HG03108 (cell line): Measurements from ENCODE around the gene CCT6B.

ENCODE experiments used
- ATAC-seq: cut with Tn5 transposase; IDR thresholded peaks from one replicate; pipeline ENCODE4 v1.9.1; 2021; ENCODE audit warnings: moderate library complexity; ENCODE audit not compliant: unreplicated experiment

The CCT6B gene

DNA sequence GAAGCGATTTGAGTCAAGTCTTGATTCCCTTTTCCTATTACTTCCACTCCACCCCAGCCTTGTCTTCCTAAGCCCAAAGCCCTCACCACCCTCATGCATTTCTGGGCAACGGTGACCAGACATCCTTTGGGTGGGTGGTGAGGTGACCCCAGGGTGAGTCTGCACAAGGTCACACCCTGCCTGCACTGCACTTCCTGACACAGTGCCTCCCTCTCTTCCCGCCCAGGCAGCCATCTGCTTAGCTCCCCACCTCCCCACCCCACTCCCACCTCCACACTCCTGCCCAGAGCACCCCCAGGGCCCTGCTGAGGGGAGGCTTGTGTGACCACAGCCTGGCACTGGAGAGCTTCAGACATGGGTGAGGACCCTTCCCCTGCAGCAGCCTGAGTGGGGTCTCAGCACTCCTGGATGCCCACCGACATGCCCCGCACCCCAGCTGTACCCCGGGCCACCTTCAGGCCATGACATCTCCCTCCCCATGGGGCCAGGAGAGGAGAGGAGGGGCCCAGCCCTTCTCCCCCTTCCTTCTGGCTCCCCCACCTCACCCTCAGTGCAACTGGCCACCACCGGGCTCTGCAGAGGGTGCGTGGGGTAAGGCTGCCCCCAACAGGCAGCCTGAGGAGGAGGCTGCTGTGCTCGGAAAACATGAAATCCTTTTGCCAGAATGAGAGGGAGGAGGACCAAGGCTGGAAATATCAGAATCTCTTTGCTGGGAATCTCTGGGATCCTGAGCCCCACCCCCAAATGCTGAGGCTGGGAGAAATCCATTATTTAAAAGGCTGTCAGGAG, 68.6 kb downstream of the CCT6B start:
- ATAC-seq: no peak

- no peak for ATAC-seq
Observed at GRCh38 chr17:34886831-34887230, 74.4 kb downstream of the CCT6B start.

DNA sequence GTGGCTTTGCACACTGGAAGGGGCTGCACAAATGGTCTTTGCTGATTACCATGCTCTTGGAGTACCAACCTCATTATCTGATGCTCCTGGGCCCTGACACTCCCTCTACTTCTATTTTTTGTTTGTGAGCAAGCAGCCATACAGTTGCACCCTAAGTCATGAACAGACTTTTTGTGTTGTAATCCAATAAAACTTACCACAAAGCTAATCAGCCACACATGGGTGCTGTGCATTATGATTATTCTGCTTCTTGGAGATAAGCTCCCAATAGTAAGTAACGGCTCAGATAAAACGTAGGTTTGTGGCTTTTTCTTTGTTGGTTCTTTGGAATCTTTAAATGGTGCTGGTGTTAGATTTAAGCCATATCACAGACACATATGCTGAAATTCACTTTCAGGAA, 76.2 kb downstream of the CCT6B start:
- no peak for ATAC-seq

DNA sequence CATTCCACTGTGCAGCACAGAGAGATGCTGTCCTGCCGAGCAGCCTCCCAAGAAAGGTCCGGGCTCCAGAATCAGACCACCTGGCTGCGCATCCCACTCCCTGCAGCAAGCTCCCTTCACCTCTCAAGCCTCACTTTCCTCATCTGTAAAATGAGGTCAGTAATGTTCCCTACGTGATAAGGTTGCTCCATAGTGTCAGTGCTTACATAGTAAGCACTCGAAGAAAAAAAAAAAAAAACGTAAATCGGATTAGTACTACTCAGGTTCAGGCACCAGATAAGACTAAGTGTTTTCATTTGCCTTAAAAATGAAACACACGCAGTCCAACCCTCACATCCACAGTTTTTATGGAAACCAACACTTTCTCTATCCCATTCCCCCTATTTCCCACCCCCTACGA, 76.7 kb downstream of the CCT6B start:
- ATAC-seq: no peak

DNA sequence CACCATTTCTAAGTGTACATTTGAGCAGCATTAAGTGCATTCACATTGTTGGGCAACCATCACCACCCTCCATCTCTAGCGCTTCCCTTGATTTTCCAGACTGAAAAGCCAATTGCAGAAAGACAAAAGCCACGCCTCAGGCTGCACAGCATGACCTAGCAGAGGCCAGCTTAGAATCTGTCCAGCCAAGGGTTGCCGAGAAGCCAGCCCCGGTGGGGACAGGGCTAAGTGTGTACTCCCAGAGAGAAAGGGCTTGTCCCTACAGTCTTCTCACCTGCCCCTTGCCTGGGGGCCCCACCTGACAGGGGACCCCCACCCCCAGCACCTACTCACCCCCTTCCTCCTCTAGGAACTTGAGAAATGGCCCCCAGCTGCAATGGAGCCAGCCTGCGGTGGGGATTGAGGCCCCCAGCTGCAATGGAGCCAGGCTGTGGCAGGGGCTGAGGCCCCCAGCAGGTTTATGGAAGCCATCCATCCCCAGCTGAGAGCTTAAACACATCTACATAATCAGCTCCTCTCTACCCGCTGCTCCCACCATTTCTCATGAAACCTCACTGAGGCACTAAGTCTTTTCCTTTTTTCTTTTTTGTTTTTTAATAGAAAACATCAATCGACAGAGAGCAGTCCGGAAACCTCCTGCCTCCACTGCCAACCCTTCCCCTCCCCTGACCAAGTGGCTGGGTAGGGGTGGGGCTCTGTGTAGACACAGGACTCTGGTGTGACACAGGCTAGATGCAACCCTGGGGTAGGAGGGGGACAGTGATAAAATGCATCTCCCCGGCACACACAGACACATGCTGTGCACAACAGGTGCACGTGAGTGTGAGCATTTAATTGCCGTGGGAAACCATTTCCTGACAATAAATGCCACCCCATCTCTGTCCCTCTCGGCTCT, 77.9 kb downstream of the CCT6B start:
- ATAC-seq: no peak

DNA sequence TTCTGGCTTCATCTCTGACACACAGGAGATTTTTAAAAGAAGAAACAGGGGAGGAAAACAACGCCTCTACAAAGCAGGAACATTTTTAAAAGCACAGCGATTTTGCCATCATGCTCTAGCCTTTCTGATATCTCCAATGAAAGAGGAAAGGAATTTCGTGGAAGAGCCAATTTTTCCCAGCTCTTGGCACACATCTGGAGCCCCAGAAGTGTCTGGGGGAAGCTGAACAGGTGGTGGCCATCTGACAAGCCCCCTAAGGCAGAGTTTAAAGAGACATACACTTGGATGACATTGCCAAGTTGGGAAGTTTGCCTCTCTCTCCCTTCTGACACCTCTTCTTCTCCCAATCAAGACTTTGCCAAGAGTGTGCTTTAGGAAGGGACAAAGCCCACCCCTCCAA, 82.1 kb downstream of the CCT6B start:
- ATAC-seq: no peak
